B cell (primary cell): ENCODE measurements around the gene SIGLEC5. TPM values are rescaled to one million over a fixed set of nuclear protein-coding genes. Genes with fewer than 3 reads are reported as not detected.

Experiments used
- ATAC-seq: fragments of 200-7000 bp; cut with Tn5 transposase; one replicate; pipeline ENCODE4 v1.10.0; 2021; ENCODE audit warnings: low read depth, mild to moderate bottlenecking, moderate number of reproducible peaks, moderate library complexity
- CTCF ChIA-PET: fragments of 350-600 bp; sonication (Branson Sonifier 250); formaldehyde crosslinking; loops from one replicate; lab custom pipeline; 2021; ENCODE audit warnings: antibody characterized with exemption, inconsistent platforms; lab: Charles Lee
- POLR2A ChIA-PET: fragments of 350-600 bp; sonication (Branson Sonifier 250); formaldehyde crosslinking; loops from one replicate; lab custom pipeline; 2021; ENCODE audit warnings: antibody characterized with exemption; lab: Charles Lee
- DNase-seq: peaks from one replicate; pipeline ENCODE4 v3.0.0; 2013
- H2AFZ ChIP-seq: 2 replicates; pipeline ENCODE4 v1.6.1; 2012; ENCODE audit warnings: mild to moderate bottlenecking, low read depth, low read length; ENCODE audit not compliant: insufficient read depth, poor library complexity, severe bottlenecking
- H3K27ac ChIP-seq, 2 donors: 1 replicate in 1 of 2; 2 replicates in 1 of 2; pipeline ENCODE4 v1.5.1; 2012 to 2013; ENCODE audit warnings: low read length in 2 of 2, mild to moderate bottlenecking in 2 of 2, moderate library complexity in 1 of 2
- H3K27me3 ChIP-seq, 4 experiments: fragments of 200-600 bp in 1 of 4; sonication (generic) in 1 of 4; replicated peaks in 1 of 4; 1 replicate in 2 of 4; 2 replicates in 2 of 4; pipeline versions ENCODE4 v1.6.1 to v1.7.0; 2013 to 2016; ENCODE audit warnings: low read length in 3 of 4, mild to moderate bottlenecking in 2 of 4, mixed read lengths in 1 of 4, moderate library complexity in 1 of 4; ENCODE audit not compliant: insufficient read depth in 4 of 4, control insufficient read depth in 3 of 4; ENCODE audit errors: control extremely low read depth in 1 of 4
- H3K36me3 ChIP-seq, 2 experiments: replicated peaks in 1 of 2; 1 replicate in 1 of 2; 2 replicates in 1 of 2; pipeline versions ENCODE4 v1.6.1 to v1.7.1; 2013; ENCODE audit warnings: low read length in 1 of 2; ENCODE audit not compliant: insufficient read depth in 2 of 2, control insufficient read depth in 1 of 2; ENCODE audit errors: control extremely low read depth in 1 of 2, extremely low read depth in 1 of 2
- H3K4me1 ChIP-seq, 2 donors: fragments of 200-600 bp in 1 of 2; sonication (generic) in 1 of 2; 1 replicate in 1 of 2; 2 replicates in 1 of 2; pipeline versions ENCODE4 v1.5.1 to v1.6.1; 2013 to 2017; ENCODE audit warnings: low read length in 2 of 2; ENCODE audit not compliant: control insufficient read depth in 2 of 2, insufficient read depth in 2 of 2
- H3K4me2 ChIP-seq: replicated peaks from 2 replicates; pipeline ENCODE3; 2012; ENCODE audit warnings: mild to moderate bottlenecking, low read depth, low read length; ENCODE audit not compliant: poor library complexity, severe bottlenecking
- H3K4me3 ChIP-seq, 5 experiments: fragments of 200-600 bp in 1 of 5; sonication (generic) in 1 of 5; 1 replicate in 3 of 5; 2 replicates in 2 of 5; pipeline versions ENCODE4 v1.5.1 to v1.7.0; 2011 to 2016; ENCODE audit warnings: low read length in 4 of 5, mild to moderate bottlenecking in 4 of 5, low read depth in 2 of 5, control low read depth in 1 of 5, moderate library complexity in 1 of 5; ENCODE audit not compliant: insufficient read depth in 1 of 5; ENCODE audit errors: control extremely low read depth in 1 of 5, extremely low read depth in 1 of 5
- H3K79me2 ChIP-seq: fragments of 200-600 bp; sonication (generic); one replicate; pipeline ENCODE4 v1.6.0; 2016; ENCODE audit warnings: low read length; ENCODE audit not compliant: control insufficient read depth, insufficient read depth
- H3K9ac ChIP-seq: fragments of 200-600 bp; sonication (generic); 2 replicates; pipeline ENCODE4 v1.6.1; 2017; ENCODE audit warnings: mild to moderate bottlenecking, low read length, moderate library complexity
- H3K9me3 ChIP-seq, 3 donors: one replicate each; pipeline versions ENCODE4 v1.6.1 to v1.7.1; 2013; ENCODE audit warnings: low read length in 2 of 3; ENCODE audit not compliant: control insufficient read depth in 2 of 3, insufficient read depth in 1 of 3; ENCODE audit errors: control extremely low read depth in 1 of 3
- H4K20me1 ChIP-seq: 2 replicates; pipeline ENCODE4 v1.6.0; 2012; ENCODE audit warnings: mild to moderate bottlenecking, low read length; ENCODE audit not compliant: insufficient read depth, control insufficient read depth, poor library complexity, severe bottlenecking
- H3K27ac Mint-ChIP-seq: one replicate; pipeline ENCODE4 v1.8.0; 2021; ENCODE audit warnings: mixed read lengths
- H3K27me3 Mint-ChIP-seq: one replicate; pipeline ENCODE4 v1.8.0; 2021; ENCODE audit warnings: mixed read lengths
- H3K4me1 Mint-ChIP-seq: one replicate; pipeline ENCODE4 v1.8.0; 2021; ENCODE audit warnings: mixed read lengths
- H3K4me3 Mint-ChIP-seq: one replicate; pipeline ENCODE4 v1.8.0; 2021; ENCODE audit warnings: mixed read lengths
- H3K9me3 Mint-ChIP-seq: one replicate; pipeline ENCODE4 v1.8.0; 2022; ENCODE audit warnings: mixed read lengths; ENCODE audit not compliant: insufficient read depth
- CTCF ChIP-seq: fragments of 200-600 bp; IDR thresholded peaks from one replicate; pipeline ENCODE4 v1.8.0; 2022; ENCODE audit warnings: antibody characterized with exemption, mild to moderate bottlenecking
- EZH2 ChIP-seq: IDR thresholded peaks from 2 replicates; pipeline ENCODE4 v1.6.1; 2012; ENCODE audit warnings: borderline replicate concordance, low read depth, mild to moderate bottlenecking, moderate library complexity, low read length; ENCODE audit not compliant: insufficient read depth, poor library complexity, severe bottlenecking
- WGBS: methylation state at CpG from one replicate; pipeline ENCODE4 v1.1.5; 2013; ENCODE audit warnings: missing lambda C conversion rate; ENCODE audit not compliant: insufficient coverage; 5-methylcytosine and 5-hydroxymethylcytosine counted together
- intact Hi-C: fragments of 100-400 bp; cut with micrococcal nuclease; formaldehyde crosslinking; loops from one replicate; pipeline ENCODE4 v1.10.0; 2022
- polyA plus RNA-seq: library from polyadenylated mRNA; depleted of rRNA; stranded (reverse); fragments of >200 nt; gene quantifications from 2 replicates; pipeline ENCODE4 v1.2.3, GENCODE V29; 2012
- total RNA-seq, 2 donors: library from RNA; stranded (reverse); fragments of 120-200 nt in 1 of 2; gene quantifications; 1 replicate in 1 of 2; 2 replicates in 1 of 2; pipeline versions ENCODE4 v1.2.3 to v1.2.4, GENCODE V29; 2013 to 2022

SIGLEC5 gene
- total and polyA plus RNA-seq, 2 donors (not counting 1 experiment from before 2014, with no cell fraction given) = 0.84 TPM; not detected in 1

GRCh38 chr19:51663650-51664049 lies 33.4 kb upstream of the SIGLEC5 start:
- no peak overlapping the region for H3K27ac Mint-ChIP-seq

More at GRCh38 chr19:51663650-51664049, 33.4 kb upstream of the SIGLEC5 start:
- Mint-ChIP-seq H3K4me3 (no peak overlapping the region), H3K9me3 (no peaks in the 10 kb centered on the region), H3K27me3 (peaks cover 55% of the 10 kb centered on the region), H3K4me1 (peaks cover under 1% of the 10 kb centered on the region)
- Histone ChIP-seq H2AFZ (no peak overlapping the region), H3K27ac (no peak overlapping the region), H3K4me2 (no peak overlapping the region), H3K4me1 (no peaks in the 10 kb centered on the region), H3K4me3 (no peak overlapping the region), H3K27me3 (peaks cover 0 to 37% (median 26%) of the 10 kb centered on the region in 4 experiments), H3K36me3 (no peaks in the 10 kb centered on the region), H3K9ac (no peak overlapping the region), H3K9me3 (peaks cover 0 to 6% (median 1%) of the 10 kb centered on the region in 3 donors), H3K79me2 (no peaks in the 10 kb centered on the region), H4K20me1 (no peaks in the 10 kb centered on the region)
- WGBS = 36% methylated on average over 1 of the region's 3 CpGs
- no peak for TF ChIP-seq EZH2
- TF ChIP-seq CTCF = no peak
- POLR2A ChIA-PET = no interaction called here
- DNase-seq (no peak), ATAC-seq (no peak)
- CTCF ChIA-PET = interaction anchor here (13.4 kb wide), 1 partner anchor 190 kb away, joined by 681 read pairs; the partner anchor contains the start of gene CEACAM18
- intact Hi-C loops = loop anchor here (5.0 kb wide), 1 partner anchor 641 kb away; no protein-coding TSS in a partner anchor
